GM12875 (cell line): ENCODE results near the gene EMILIN1.
"Not testable (repeated sequence)": the region's sequence is repeated elsewhere in the genome, so short reads cannot be mapped to it uniquely, and the experiment has no call there.

Source experiments
- H3K4me3 ChIP-seq: one replicate; pipeline ENCODE4 v1.5.1; 2011; ENCODE audit warnings: low read depth, low read length, control low read depth
- CTCF ChIP-seq: IDR thresholded peaks from 2 replicates; pipeline ENCODE4 v1.5.1; 2011; ENCODE audit warnings: low read depth, mild to moderate bottlenecking, control low read depth, inconsistent platforms, low read length, moderate library complexity, borderline replicate concordance; ENCODE audit not compliant: insufficient read depth

Gene EMILIN1

GRCh38 chr2:27097341-27097740 is 18.9 kb downstream of the EMILIN1 start:
- no peak for TF ChIP-seq CTCF
- no peak overlapping the region for H3K4me3 ChIP-seq

GRCh38 chr2:27099334-27099955 is 21.0 kb downstream of the EMILIN1 start:
- H3K4me3 ChIP-seq, result no peak overlapping the region
- TF ChIP-seq CTCF, result no peak

- no peak for TF ChIP-seq CTCF
- no peak overlapping the region for H3K4me3 ChIP-seq
These were observed 21.6 kb downstream of the EMILIN1 start for GRCh38 chr2:27100036-27100435.

- TF ChIP-seq CTCF, result no peak
- no peak overlapping the region for H3K4me3 ChIP-seq
These were observed 23.9 kb downstream of the EMILIN1 start for GRCh38 chr2:27102329-27102728.

- no peak overlapping the region for H3K4me3 ChIP-seq
- no peak for TF ChIP-seq CTCF
These were observed 27.6 kb downstream of the EMILIN1 start for GRCh38 chr2:27105981-27106380.

- no peak overlapping the region for H3K4me3 ChIP-seq
- TF ChIP-seq CTCF, result no peak
These were observed 29.8 kb downstream of the EMILIN1 start for GRCh38 chr2:27108221-27108620.

- no peak for TF ChIP-seq CTCF
- H3K4me3 ChIP-seq, result no peak overlapping the region
These were observed 30.7 kb downstream of the EMILIN1 start for GRCh38 chr2:27109083-27109482.

GRCh38 chr2:27110603-27111352 is 32.4 kb downstream of the EMILIN1 start:
- not testable (repeated sequence) for H3K4me3 ChIP-seq

GRCh38 chr2:27111392-27112078 is 33.1 kb downstream of the EMILIN1 start:
- not testable (repeated sequence) for H3K4me3 ChIP-seq
